HFFc6 (cell line): Measurements from ENCODE around the gene GADL1. TPM values are rescaled to one million over a fixed set of nuclear protein-coding genes. Genes with fewer than 3 reads are reported as not detected.

ENCODE experiments used
- DNase-seq: peaks from one replicate; pipeline ENCODE4 v3.0.0-alpha.2; 2018
- H3K27ac Mint-ChIP-seq: 2 replicates; pipeline ENCODE4 v1.8.0; 2020; ENCODE audit warnings: mild to moderate bottlenecking, mixed read lengths
- H3K27me3 Mint-ChIP-seq: 2 replicates; pipeline ENCODE4 v1.8.0; 2021; ENCODE audit warnings: mild to moderate bottlenecking, moderate library complexity, mixed read lengths; ENCODE audit not compliant: insufficient read depth
- H3K36me3 Mint-ChIP-seq: 2 replicates; pipeline ENCODE4 v1.8.0; 2021; ENCODE audit warnings: low read depth, mixed read lengths
- H3K4me1 Mint-ChIP-seq: 2 replicates; pipeline ENCODE4 v1.8.0; 2020; ENCODE audit warnings: low read depth, mixed read lengths
- H3K4me3 Mint-ChIP-seq: 2 replicates; pipeline ENCODE4 v1.8.0; 2020; ENCODE audit warnings: mild to moderate bottlenecking, moderate library complexity, mixed read lengths
- H3K9me3 Mint-ChIP-seq: 2 replicates; pipeline ENCODE4 v1.8.0; 2020; ENCODE audit warnings: mild to moderate bottlenecking, mixed read lengths
- CTCF ChIP-seq: fragments of 200-600 bp; sonication (generic); IDR thresholded peaks from 2 replicates; pipeline ENCODE4 v1.5.0; 2021; ENCODE audit warnings: antibody characterized with exemption, mild to moderate bottlenecking
- total RNA-seq, 6 experiments: library from RNA; stranded (reverse); fragmentation: NEBNext Ultra II Directional; extraction: Animal tissue kit (Norgen Biotek cat#: 25700); gene quantifications; 2 replicates in 1 of 6; 3 replicates in 5 of 6; pipeline ENCODE4 v1.2.3, GENCODE V29; 2021

The GADL1 gene
- total RNA-seq, 6 experiments from 2014 or later, result not detected

- Mint-ChIP-seq H3K36me3 (no peaks in the 10 kb centered on the region), H3K27me3 (peaks cover 1% of the 10 kb centered on the region; the same call in 1 of the 2 replicates), H3K4me3 (no peak overlapping the region), H3K9me3 (no peaks in the 10 kb centered on the region), H3K4me1 (peaks cover 18% of the 10 kb centered on the region), H3K27ac (no peak overlapping the region)
- no peak for DNase-seq
- no peak for TF ChIP-seq CTCF
Observed at GRCh38 chr3:30724863-30725262, 169.6 kb downstream of the GADL1 start.

- no peak for DNase-seq
- Mint-ChIP-seq H3K4me3 (no peak overlapping the region), H3K9me3 (no peaks in the 10 kb centered on the region), H3K4me1 (peaks cover 23% of the 10 kb centered on the region), H3K36me3 (no peaks in the 10 kb centered on the region), H3K27me3 (peaks cover 1% of the 10 kb centered on the region; the same call in 1 of the 2 replicates), H3K27ac (no peak overlapping the region)
- TF ChIP-seq CTCF, result no peak
Observed at GRCh38 chr3:30723211-30723610, 171.2 kb downstream of the GADL1 start.

GRCh38 chr3:30721314-30721634 is 173.2 kb downstream of the GADL1 start:
- H3K36me3 Mint-ChIP-seq, result no peaks in the 10 kb centered on the region
- peaks cover 1% of the 10 kb centered on the region; the same call in 1 of the 2 replicates for H3K27me3 Mint-ChIP-seq
- TF ChIP-seq CTCF, result no peak
- peak overlapping the region; percentile 23; the same call in 1 of the 2 replicates for H3K27ac Mint-ChIP-seq
- H3K9me3 Mint-ChIP-seq, result no peaks in the 10 kb centered on the region
- H3K4me1 Mint-ChIP-seq, result peaks cover 27% of the 10 kb centered on the region
- peak overlapping the region; percentile 27; the same call in 1 of the 2 replicates for H3K4me3 Mint-ChIP-seq
- no peak for DNase-seq

- DNase-seq, result peak; percentile 71
- Mint-ChIP-seq H3K4me1 (peaks cover 27% of the 10 kb centered on the region), H3K36me3 (no peaks in the 10 kb centered on the region), H3K27ac (peak overlapping the region; percentile 23; the same call in 1 of the 2 replicates), H3K27me3 (peaks cover 1% of the 10 kb centered on the region; the same call in 1 of the 2 replicates), H3K4me3 (peak overlapping the region; percentile 27), H3K9me3 (no peaks in the 10 kb centered on the region)
- no peak for TF ChIP-seq CTCF
Observed at GRCh38 chr3:30720586-30721313, 173.7 kb downstream of the GADL1 start.

- TF ChIP-seq CTCF, result no peak
- no peak for DNase-seq
- peaks cover 1% of the 10 kb centered on the region; the same call in 1 of the 2 replicates for H3K27me3 Mint-ChIP-seq
- H3K4me3 Mint-ChIP-seq, result no peak overlapping the region
- H3K4me1 Mint-ChIP-seq, result peaks cover 27% of the 10 kb centered on the region
- H3K36me3 Mint-ChIP-seq, result no peaks in the 10 kb centered on the region
- no peaks in the 10 kb centered on the region for H3K9me3 Mint-ChIP-seq
- H3K27ac Mint-ChIP-seq, result no peak overlapping the region
Observed at GRCh38 chr3:30719536-30719935, 174.9 kb downstream of the GADL1 start.
